Heart left ventricle (tissue), 16 donors: ENCODE results near the gene ZNF350. TPM values are rescaled to one million over a fixed set of nuclear protein-coding genes. Genes with fewer than 3 reads are reported as not detected.
A peak's percentile ranks its signal among the peaks of the same experiment; 100 is the strongest.

ENCODE experiments used
- ATAC-seq, 4 donors: fragments of 200-7000 bp; cut with Tn5 transposase; one replicate each; pipeline ENCODE4 v1.9.1; 2020 to 2022; ENCODE audit warnings: moderate library complexity in 4 of 4, mild to moderate bottlenecking in 3 of 4, moderate number of reproducible peaks in 1 of 4
- DNase-seq, 5 donors: peaks; one replicate each; pipeline ENCODE4 v3.0.0-alpha.2; 2020
- H3K27ac ChIP-seq, 12 donors: fragments of 200-600 bp; sonication (generic) in 4 of 12; one replicate each; pipeline versions ENCODE4 v1.5.0 to v1.8.0; 2016 to 2022; ENCODE audit warnings: mild to moderate bottlenecking in 2 of 12
- H3K27me3 ChIP-seq, 9 donors: fragments of 200-600 bp; sonication (generic) in 2 of 9; one replicate each; pipeline versions ENCODE4 v1.5.1 to v1.8.0; 2016 to 2022; ENCODE audit warnings: mild to moderate bottlenecking in 3 of 9
- H3K36me3 ChIP-seq, 9 donors: fragments of 200-600 bp; sonication (generic) in 2 of 9; one replicate each; pipeline versions ENCODE4 v1.5.0 to v1.8.0; 2018 to 2022; ENCODE audit warnings: mild to moderate bottlenecking in 2 of 9
- H3K4me1 ChIP-seq, 12 donors: fragments of 200-600 bp; sonication (generic) in 4 of 12; one replicate each; pipeline versions ENCODE4 v1.5.0 to v1.8.0; 2016 to 2022; ENCODE audit warnings: mild to moderate bottlenecking in 3 of 12
- H3K4me3 ChIP-seq, 12 donors: fragments of 200-600 bp; sonication (generic) in 4 of 12; one replicate each; pipeline versions ENCODE4 v1.5.0 to v1.8.0; 2017 to 2022; ENCODE audit warnings: mild to moderate bottlenecking in 9 of 12, moderate library complexity in 4 of 12
- H3K9me3 ChIP-seq, 12 donors: fragments of 200-600 bp; sonication (generic) in 4 of 12; one replicate each; pipeline versions ENCODE4 v1.5.0 to v1.8.0; 2016 to 2022; ENCODE audit warnings: mild to moderate bottlenecking in 1 of 12
- POLR2A ChIP-seq, 2 donors: fragments of 450-650 bp; IDR thresholded peaks; one replicate each; pipeline ENCODE4 v1.6.1; 2017; ENCODE audit warnings: antibody characterized with exemption in 2 of 2, mild to moderate bottlenecking in 2 of 2, moderate library complexity in 2 of 2
- WGBS, 4 donors: extraction: QIAGEN DNeasy Blood & Tissue Kit in 2 of 4; methylation state at CpG; one replicate each; pipeline versions ENCODE4 v1.1.5 to v1.1.7; 2013 to 2018; 5-methylcytosine and 5-hydroxymethylcytosine counted together
- intact Hi-C, 10 donors: fragments of 100-400 bp; cut with DNase I; formaldehyde crosslinking; loops; one replicate each; pipeline versions ENCODE4 v1.11.1 to v1.14.2; 2022
- polyA plus RNA-seq, 2 donors: library from polyadenylated mRNA; stranded (reverse); fragments of 200-250 nt; gene quantifications; one replicate each; pipeline ENCODE4 v1.2.3, GENCODE V29; 2013
- total RNA-seq, 9 donors: library from RNA; depleted of rRNA in 2 of 9; stranded (reverse); fragments of >200 nt in 2 of 9; fragmentation: NEBNext Ultra II Directional in 3 of 9; extraction: Animal tissue kit (Norgen Biotek cat#: 25700) in 3 of 9; gene quantifications; one replicate each; pipeline versions ENCODE4 v1.1.0 to v1.2.4, GENCODE V29; 2016 to 2023
- TF ChIP-seq, protein P1 (sequence below), 12 donors: fragments of 200-600 bp; sonication (generic) in 4 of 12; IDR thresholded peaks; one replicate each; pipeline versions ENCODE4 v1.5.0 to v1.8.0; 2018 to 2022; ENCODE audit warnings: antibody characterized with exemption in 12 of 12, mild to moderate bottlenecking in 5 of 12
- donor health status: ischemic (EF 13 %, LVEDD 7.1; RV severe dilation, severe dysfunction).
- donor health status: healthy with polysubstance abuse.
- donor health status: DM: no; HTN: yes; CAD: no.
- donor health status: DM: no; HTN: no; CAD: no.
- donor health status: ischemic (EF 25% LVEDD 6.9; RV normal size, moderate dysfunction).
- donor health status: ischemic (EF 25% LVEDD 5.7; RV mildly dilated, moderate dysfunction).
- donor health status: healthy.
- donor health status: DM: yes; HTN: yes; CAD: no.
- donor health status: ischemic (EF 35%, LVEDD 5.7; RV mildly dilated, moderate dysfunction).
- donor health status: nonischemic (EF 11% LVEDD 7.7; RV severe dilation, severe dysfunction).
- donor health status: DM: yes; HTN: yes; CAD: no.
- donor health status: PGD.
- donor health status: ischemic (EF 29% LVEDD 5.4; RV normal size, mild dysfunction).
- donor health status: nonischemic (EF 23%, LVEDD 6.1; RV moderate dilation, normal function).

The ZNF350 gene
- total and polyA plus RNA-seq, 11 donors, result 3.4 to 10.7 (median 6.9) TPM

DNA sequence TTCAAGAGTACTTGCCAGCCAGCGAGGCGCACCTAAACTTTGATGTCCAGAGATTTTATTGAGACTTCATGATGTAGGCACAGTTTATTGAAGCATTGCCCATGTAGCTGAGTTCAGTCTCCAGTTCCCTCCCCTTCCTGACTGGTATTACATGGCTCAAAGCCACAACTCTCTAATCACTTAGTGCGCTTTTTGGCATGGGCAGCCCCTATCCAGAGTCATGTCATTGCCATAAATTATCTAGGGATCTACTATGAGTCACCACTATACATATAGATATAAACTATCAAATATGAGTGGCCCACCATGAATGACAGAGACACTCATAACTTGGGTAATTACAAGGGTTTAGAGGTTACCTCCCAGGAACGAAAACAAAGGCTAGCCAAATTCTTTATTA, 33.9 kb upstream of the ZNF350 start:
- TF ChIP-seq, protein P1, sequence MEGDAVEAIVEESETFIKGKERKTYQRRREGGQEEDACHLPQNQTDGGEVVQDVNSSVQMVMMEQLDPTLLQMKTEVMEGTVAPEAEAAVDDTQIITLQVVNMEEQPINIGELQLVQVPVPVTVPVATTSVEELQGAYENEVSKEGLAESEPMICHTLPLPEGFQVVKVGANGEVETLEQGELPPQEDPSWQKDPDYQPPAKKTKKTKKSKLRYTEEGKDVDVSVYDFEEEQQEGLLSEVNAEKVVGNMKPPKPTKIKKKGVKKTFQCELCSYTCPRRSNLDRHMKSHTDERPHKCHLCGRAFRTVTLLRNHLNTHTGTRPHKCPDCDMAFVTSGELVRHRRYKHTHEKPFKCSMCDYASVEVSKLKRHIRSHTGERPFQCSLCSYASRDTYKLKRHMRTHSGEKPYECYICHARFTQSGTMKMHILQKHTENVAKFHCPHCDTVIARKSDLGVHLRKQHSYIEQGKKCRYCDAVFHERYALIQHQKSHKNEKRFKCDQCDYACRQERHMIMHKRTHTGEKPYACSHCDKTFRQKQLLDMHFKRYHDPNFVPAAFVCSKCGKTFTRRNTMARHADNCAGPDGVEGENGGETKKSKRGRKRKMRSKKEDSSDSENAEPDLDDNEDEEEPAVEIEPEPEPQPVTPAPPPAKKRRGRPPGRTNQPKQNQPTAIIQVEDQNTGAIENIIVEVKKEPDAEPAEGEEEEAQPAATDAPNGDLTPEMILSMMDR (IDR thresholded peaks at IDR 0.05), result no peak
- no peak overlapping the region for H3K27ac ChIP-seq
- DNase-seq (no peak), ATAC-seq (peak in 2 of 4 donors; percentile 20 to 51)
- intact Hi-C loops, result no loop called here
- 79 to 88% (median 82%) methylated on average over 2 to 4 of the region's 4 CpGs for WGBS, 4 donors
- peaks cover 12 to 100% (median 96%) of the 10 kb centered on the region in 9 donors for H3K36me3 ChIP-seq
- peaks cover 0 to 100% (median 28%) of the 10 kb centered on the region in 12 donors for H3K9me3 ChIP-seq
- H3K27me3 ChIP-seq, result no peaks in the 10 kb centered on the region
- H3K4me3 ChIP-seq, result no peak overlapping the region
- H3K4me1 ChIP-seq, result peaks cover 0 to 2% (median 0%) of the 10 kb centered on the region in 12 donors

DNA sequence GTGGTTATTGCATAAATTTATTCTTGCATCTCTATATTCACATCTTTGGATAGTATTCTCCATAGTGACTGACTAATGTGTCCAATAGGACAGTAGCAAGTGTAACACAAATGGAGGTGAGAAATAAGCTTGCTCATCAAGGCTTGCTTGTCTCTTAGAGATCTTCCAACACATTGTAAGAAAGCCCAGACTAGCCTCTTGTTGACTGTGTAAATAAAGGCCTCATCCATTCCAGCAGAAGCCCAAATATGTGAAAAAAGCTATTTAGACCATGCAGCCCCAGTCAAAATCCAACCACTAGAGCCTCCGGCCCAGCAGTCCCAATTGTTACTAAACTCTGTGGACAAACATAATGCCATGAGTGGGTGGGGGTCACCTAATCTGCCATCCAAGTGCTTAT, 24.0 kb upstream of the ZNF350 start:
- no peak for ATAC-seq
- intact Hi-C loops, result loop anchor here in 2 of 10 donors (5.0 kb wide), 2 partner anchors 37 to 608 kb away; partner anchors contain the start of gene ZNF432 (in 1 of the 2)
- no peak overlapping the region for H3K4me3 ChIP-seq
- H3K27me3 ChIP-seq, result no peaks in the 10 kb centered on the region
- no peak for TF ChIP-seq POLR2A (IDR thresholded peaks at IDR 0.05)
- TF ChIP-seq, protein P1 (IDR thresholded peaks at IDR 0.05), result no peak
- 81 to 95% (median 92%) methylated on average over 1 of the region's 1 CpG for WGBS, 4 donors
- H3K4me1 ChIP-seq, result peaks cover 0 to 16% (median 9%) of the 10 kb centered on the region in 12 donors
- peaks cover 0 to 25% (median 11%) of the 10 kb centered on the region in 9 donors for H3K36me3 ChIP-seq
- peaks cover 0 to 55% (median under 1%) of the 10 kb centered on the region in 12 donors for H3K9me3 ChIP-seq
- no peak overlapping the region for H3K27ac ChIP-seq
- DNase-seq, result no peak

DNA sequence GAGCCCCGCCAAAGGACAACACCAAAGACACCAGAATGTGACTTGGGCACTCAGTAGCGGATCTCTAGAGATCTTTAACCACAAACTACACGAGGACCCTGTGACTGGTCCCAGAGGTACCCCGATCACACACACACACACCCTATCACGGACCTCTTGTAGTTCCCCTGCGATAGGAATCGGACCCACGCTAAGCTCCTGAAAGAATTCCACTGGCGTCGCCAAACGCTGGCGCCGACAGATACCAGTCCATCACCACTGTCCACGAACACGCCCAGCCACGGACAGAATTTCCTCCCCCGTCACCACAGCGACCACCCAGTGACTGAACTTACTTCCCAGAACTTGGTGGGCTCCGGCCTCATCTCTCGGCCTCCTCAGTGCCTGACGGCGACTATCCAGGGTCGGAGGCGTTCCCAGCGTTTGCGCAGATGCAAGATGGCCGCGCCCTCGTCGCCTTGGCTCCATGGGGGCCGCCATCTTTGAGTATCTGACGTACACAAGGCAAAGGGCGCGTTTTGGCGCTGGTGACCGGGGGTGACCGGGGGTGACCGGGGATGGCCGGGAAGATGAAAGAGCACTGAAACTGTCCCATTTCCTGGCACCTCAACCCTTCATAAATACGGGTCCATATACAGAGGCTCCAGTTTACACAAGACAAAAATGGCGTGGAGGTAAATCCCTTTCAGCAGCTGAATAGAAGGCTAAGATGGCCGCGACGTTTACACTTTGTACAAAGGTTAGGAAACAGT, 21.3 kb upstream of the ZNF350 start, which contains the start of gene ZNF615:
Gene ZNF615 (minus strand): TSS at position 406 of the 752 bp plus-strand sequence. CDS start 4,500 bp downstream, outside the sequence.
- WGBS, 4 donors, result 0 to 1% (median 0%) methylated on average over 28 to 44 of the region's 44 CpGs
- peak within 1 kb of the TSS; percentile 47 to 92 (median 80) for H3K4me3 ChIP-seq
- H3K9me3 ChIP-seq, result peaks cover 0 to 52% (median 0%) of the 10 kb centered on the region in 12 donors
- peak; percentile 90 to 94 (median 93) for DNase-seq
- TF ChIP-seq POLR2A (IDR thresholded peaks at IDR 0.05), result peak in 1 of 2 donors; percentile 56
- TF ChIP-seq, protein P1 (IDR thresholded peaks at IDR 0.05), result no peak
- peaks cover 0 to 27% (median 13%) of the 10 kb centered on the region in 9 donors for H3K36me3 ChIP-seq
- peaks cover 0 to 16% (median 9%) of the 10 kb centered on the region in 12 donors for H3K4me1 ChIP-seq
- H3K27ac ChIP-seq, result peak within 1 kb of the TSS; percentile 81 to 94 (median 88)
- peak; percentile 97 to 100 (median 99) for ATAC-seq
- H3K27me3 ChIP-seq, result no peaks in the 10 kb centered on the region
- intact Hi-C loops, result loop anchor here in 3 of 10 donors (1.0 to 5.0 kb wide), 5 partner anchors 20 to 81 kb away; partner anchors contain the start of genes ZNF614 (in 2 of the 3), ZNF350 (in 1 of the 3), ZNF432 (in 1 of the 3) and ZNF613 (in 1 of the 3)

DNA sequence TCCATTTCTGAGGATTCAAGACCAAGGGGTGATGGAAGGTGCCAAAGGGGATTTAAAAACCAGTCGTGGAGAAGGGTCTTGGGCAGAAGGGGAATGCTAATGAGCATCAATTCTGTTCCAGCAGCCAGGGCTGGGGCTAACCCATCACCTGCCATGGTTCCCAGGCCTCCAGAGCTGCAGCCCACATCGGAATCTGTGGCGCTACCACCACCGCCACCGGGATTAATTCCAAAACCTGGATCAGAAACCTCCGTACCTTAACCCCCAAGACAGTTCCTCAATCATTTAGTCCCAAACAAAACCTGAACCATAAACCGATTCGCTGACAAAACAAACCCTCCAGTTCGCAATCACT, 20.8 kb upstream of the ZNF350 start:
- intact Hi-C loops, result loop anchor here in 2 of 10 donors (2.0 to 5.0 kb wide), 2 partner anchors 21 to 80 kb away; partner anchors contain the start of genes ZNF350 (in 1 of the 2) and ZNF613 (in 1 of the 2)
- Histone ChIP-seq H3K9me3 (peaks cover 0 to 52% (median 0%) of the 10 kb centered on the region in 12 donors), H3K27me3 (no peaks in the 10 kb centered on the region), H3K36me3 (peaks cover 0 to 27% (median 14%) of the 10 kb centered on the region in 9 donors), H3K4me3 (peak overlapping the region; percentile 47 to 92 (median 80)), H3K27ac (peak overlapping the region in 11 of 12 donors; percentile 81 to 94 (median 88)), H3K4me1 (peaks cover 0 to 16% (median 9%) of the 10 kb centered on the region in 12 donors)
- TF ChIP-seq, protein P1 (IDR thresholded peaks at IDR 0.05), result no peak
- no peak for TF ChIP-seq POLR2A (IDR thresholded peaks at IDR 0.05)
- DNase-seq, result no peak
- ATAC-seq, result peak in 3 of 4 donors; percentile 30 to 54 (median 46)
- 2 to 7% (median 4%) methylated on average over 9 of the region's 9 CpGs for whole genome bisulfite sequencing, 4 donors
